ENCODE measurements around the gene F11R.
A peak's percentile ranks its signal among the peaks of the same experiment; 100 is the strongest.
"Not testable (repeated sequence)": the region's sequence is repeated elsewhere in the genome, so short reads cannot be mapped to it uniquely, and the experiment has no call there.

The F11R gene

GRCh38 chr1:160956966-160957365 is 64.0 kb downstream of the F11R start:
- DNase-seq = no peak

DNA sequence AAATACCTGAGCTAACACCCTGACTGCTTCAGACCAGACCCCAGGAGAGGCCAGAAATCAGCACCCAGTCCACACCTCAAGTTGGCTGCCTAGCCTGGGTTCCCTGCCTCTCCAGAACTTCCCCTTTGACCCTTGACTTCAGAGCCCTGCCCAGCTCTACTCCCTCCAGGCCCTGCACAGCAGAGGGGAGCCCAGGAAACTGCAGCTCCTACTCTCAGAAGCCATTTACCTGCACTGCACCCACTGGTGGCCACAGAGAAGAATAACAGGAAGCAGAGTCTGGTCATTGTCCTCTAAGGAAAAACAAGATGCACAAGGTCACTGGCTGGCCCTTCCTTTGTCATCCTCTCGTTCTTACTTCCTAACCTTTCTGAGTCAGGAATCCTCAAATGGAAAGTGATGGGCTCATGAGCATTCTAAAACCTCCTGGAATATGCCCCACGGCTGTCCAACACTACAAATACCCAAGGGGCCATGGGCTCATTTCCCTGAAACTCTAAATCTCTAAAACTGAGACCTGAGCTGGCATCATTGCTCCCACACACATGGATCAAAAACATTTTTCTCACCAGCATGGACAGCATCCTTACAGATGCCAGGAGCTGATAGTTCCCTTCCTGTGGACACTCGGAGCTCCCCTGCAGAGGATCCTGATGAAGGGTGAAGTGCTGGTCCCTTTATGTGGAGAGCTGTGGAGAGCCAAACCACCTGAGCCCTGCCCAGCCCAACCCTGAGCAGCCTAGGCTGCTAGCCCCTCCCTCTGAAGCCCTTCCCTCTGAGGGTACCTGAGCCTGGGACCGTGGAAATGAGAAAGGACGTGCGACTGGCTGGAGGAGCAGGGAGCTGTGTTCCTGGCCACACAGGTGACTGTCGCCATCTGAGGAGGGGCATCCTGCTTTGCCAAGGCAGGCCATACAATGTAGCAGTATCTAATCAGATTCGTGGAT is 66.5 kb downstream of the F11R start, which contains the start of gene ITLN2:
Gene ITLN2 (minus strand): TSS at position 652 of the 947 bp plus-strand sequence. CDS start 68 bp downstream, at position 584.
- no peak for DNase-seq

- no peak for DNase-seq
Measured at GRCh38 chr1:160953030-160953429, 67.9 kb downstream of the F11R start.

DNA sequence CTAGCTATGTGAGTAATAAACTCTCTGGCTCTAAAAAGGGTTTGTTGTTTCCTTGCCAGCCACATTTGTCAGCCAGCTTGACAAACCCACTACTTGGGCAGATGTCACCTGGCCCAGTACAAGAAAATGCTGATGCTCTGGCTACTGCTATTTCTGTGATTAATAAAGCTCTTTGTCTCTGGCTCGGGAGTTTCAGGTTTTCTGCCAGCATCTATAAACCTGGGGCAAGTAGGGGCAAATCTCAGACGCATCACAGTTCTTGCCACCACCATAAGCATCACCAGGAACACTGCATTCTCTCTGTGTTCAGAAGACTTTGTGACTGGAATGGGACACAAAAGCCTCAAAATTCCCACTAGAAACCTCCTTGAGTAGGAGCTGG is 68.8 kb downstream of the F11R start:
- no peak for DNase-seq

- peak; percentile 9 for DNase-seq
Measured at GRCh38 chr1:160951443-160952128, 69.4 kb downstream of the F11R start.

DNA sequence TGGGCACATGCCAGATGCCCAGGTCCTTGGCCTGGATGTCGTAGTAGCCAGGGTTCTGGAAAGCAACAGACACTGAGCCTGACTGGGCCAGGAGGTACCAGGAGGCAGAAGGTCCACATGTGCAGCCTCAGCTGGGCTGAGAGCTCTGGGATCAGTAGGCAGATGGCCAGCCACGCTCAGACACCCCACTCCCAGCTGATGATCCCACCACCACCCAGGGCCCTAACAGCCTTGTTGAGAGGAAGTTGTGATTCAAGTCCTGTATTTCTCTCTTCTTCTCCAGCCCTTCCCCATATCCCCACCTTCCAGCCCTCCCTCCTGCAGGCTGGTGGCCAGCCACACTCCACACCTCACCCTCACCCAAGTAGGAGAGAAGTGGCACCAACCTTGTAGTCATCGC is 70.3 kb downstream of the F11R start:
- DNase-seq = no peak

DNA sequence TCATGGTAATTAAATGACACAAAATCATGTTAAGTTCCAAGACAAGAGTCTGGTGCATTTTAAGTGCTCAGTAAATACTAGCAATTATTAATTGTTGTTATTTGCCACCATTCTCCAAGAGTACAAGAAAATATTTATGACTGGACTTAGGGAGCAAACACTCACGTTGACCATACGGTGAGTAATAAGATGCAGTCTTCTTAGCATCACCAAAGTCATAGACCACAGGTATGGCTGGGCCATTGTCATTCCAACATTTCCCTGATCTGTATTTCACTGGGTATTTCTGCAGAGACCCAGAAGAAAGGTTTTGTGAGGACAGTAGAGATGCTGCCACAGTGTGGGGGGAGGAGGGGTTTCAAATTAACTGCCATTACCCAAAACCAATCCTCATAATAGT is 71.1 kb downstream of the F11R start:
- no peak for DNase-seq

GRCh38 chr1:160949216-160949880 is 71.6 kb downstream of the F11R start:
- not testable (repeated sequence) for DNase-seq

GRCh38 chr1:160947174-160947759 is 73.7 kb downstream of the F11R start:
- DNase-seq = not testable (repeated sequence)

DNA sequence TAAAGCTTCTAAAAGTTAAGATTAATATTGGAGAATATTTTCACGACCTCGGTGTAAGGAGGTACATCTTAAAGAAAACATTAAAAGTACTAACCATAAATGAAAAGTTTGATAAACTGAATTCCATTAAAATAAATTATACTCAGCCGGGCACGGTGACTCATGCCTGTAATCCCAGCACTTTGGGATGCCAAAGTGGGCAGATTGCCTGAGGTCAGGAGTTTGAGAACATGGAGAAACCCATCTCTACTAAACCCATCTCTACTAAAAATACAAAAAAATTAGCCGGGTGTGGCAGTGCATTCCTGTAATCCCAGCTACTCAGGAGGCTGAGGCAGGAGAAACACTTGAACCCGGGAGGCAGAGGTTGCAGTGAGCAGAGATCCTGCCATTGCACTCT is 75.1 kb downstream of the F11R start:
- not testable (repeated sequence) for DNase-seq

Measured in NCI-H748 treated with DMSO at 0.1 percent for 48 hours (cell line).